NCI-H526 treated with DMSO at 0.1 percent for 48 hours (cell line): ENCODE results near the gene ADAMTS18.

Source experiments
- DNase-seq: peaks from one replicate; lab custom pipeline; 2025; lab: John Stamatoyannopoulos, UW

ADAMTS18 gene

DNA sequence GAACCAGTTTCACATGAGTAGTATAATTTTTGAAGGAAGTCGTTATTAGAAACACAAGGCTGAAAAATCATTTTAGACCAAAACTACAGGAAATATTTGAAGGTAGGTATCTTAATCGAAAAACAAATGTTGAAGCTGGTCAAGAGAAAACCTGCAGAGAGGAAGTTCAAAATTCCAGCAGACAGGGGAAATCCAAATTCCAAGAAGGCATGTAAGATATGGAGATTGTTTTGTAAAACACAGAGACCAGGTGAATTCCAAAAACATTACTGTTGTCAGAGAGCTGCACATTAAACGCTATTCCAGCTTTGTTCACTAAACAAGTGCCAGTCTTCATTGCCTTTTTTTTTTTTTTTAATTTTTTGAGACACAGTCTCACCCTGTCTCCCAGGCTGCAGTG, 38.4 kb downstream of the ADAMTS18 start:
- DNase-seq = no peak

DNA sequence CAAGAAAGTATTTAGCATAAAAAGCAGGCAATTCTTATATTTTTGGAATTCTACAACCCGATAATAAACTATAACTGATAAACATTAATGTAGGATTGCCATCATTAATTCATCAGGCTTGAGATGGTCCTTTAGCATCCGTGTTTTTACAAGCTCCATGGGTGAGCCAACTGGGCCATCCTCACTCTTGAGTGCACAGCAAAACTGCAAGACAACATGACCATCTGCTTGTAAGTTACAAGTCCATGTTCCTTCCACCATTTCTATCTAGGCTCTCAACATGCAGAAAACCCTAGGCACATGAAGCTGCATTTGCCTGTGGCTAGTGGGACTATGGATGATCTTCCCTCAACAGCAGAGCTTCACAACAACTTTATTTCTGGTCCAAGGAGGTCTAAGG, 40.1 kb downstream of the ADAMTS18 start:
- no peak for DNase-seq

- DNase-seq = no peak
Measured at GRCh38 chr16:77393955-77394354, 40.9 kb downstream of the ADAMTS18 start.

GRCh38 chr16:77387815-77388209, 47.0 kb downstream of the ADAMTS18 start:
- DNase-seq = peak; percentile 60

- DNase-seq = peak; percentile 65
Measured at GRCh38 chr16:77386831-77387814, 47.7 kb downstream of the ADAMTS18 start.

- no peak for DNase-seq
Measured at GRCh38 chr16:77385481-77385880, 49.4 kb downstream of the ADAMTS18 start.

GRCh38 chr16:77383606-77384187, 51.1 kb downstream of the ADAMTS18 start:
- DNase-seq = no peak

DNA sequence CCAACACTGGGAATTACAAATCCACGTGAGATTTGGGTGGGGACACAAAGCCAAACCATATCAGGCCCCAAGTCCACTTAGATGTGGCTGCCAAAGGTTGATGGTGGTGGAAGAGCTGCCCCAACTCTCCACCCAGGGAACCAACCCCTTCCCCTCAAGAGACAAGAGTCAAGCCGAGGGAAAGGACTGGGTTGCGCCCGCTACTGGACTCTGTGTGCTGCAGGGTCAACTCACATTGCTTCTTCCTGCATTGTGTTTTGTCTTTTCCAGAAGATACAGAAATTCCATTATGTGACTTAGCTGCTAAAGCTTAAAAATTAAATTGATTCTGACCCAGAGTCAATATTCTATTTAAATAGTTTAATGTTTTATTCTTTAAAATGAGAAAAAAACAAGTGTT, 58.5 kb downstream of the ADAMTS18 start:
- DNase-seq = no peak

DNA sequence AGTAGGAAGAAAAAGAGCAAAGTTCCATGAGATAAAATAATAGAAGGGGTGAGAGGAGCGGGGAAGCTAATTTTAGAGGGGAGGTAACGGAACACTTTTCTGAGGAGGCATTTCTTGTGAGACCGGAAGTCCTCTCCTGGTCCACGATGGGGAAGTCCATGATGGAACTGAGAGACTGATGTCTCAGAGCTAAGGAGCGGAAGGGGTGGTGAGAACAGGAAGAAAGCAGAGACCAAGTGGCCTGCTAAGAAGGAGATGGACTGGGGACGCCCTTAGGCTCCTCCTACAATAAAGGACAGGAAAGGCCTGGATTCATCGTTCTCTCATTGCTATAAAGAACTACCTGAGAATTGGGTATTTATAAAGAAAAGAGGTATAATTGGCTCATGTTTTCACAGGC, 59.4 kb downstream of the ADAMTS18 start:
- no peak for DNase-seq

- DNase-seq = peak; percentile 67
Measured at GRCh38 chr16:77374384-77374783, 60.5 kb downstream of the ADAMTS18 start.

- no peak for DNase-seq
Measured at GRCh38 chr16:77373726-77374125, 61.1 kb downstream of the ADAMTS18 start.

GRCh38 chr16:77364770-77365169, 70.1 kb downstream of the ADAMTS18 start:
- DNase-seq = no peak

GRCh38 chr16:77359065-77359502, 75.8 kb downstream of the ADAMTS18 start:
- peak; percentile 51 for DNase-seq

GRCh38 chr16:77353587-77354263, 81.1 kb downstream of the ADAMTS18 start:
- DNase-seq = no peak

- no peak for DNase-seq
Measured at GRCh38 chr16:77344341-77344740, 90.5 kb downstream of the ADAMTS18 start.

GRCh38 chr16:77336637-77337036, 98.2 kb downstream of the ADAMTS18 start:
- no peak for DNase-seq

GRCh38 chr16:77335652-77336234, 99.1 kb downstream of the ADAMTS18 start:
- no peak for DNase-seq

- DNase-seq = no peak
Measured at GRCh38 chr16:77332792-77333191, 102.0 kb downstream of the ADAMTS18 start.

- DNase-seq = no peak
Measured at GRCh38 chr16:77331802-77332586, 102.8 kb downstream of the ADAMTS18 start.

GRCh38 chr16:77331043-77331442, 103.8 kb downstream of the ADAMTS18 start:
- no peak for DNase-seq

- DNase-seq = no peak
Measured at GRCh38 chr16:77330332-77331042, 104.3 kb downstream of the ADAMTS18 start.
